ENCODE measurements around the gene L3MBTL3. TPM values are rescaled to one million over a fixed set of nuclear protein-coding genes. Genes with fewer than 3 reads are reported as not detected.

The L3MBTL3 gene
- total RNA-seq, 1 donor = 16.8 TPM

DNA sequence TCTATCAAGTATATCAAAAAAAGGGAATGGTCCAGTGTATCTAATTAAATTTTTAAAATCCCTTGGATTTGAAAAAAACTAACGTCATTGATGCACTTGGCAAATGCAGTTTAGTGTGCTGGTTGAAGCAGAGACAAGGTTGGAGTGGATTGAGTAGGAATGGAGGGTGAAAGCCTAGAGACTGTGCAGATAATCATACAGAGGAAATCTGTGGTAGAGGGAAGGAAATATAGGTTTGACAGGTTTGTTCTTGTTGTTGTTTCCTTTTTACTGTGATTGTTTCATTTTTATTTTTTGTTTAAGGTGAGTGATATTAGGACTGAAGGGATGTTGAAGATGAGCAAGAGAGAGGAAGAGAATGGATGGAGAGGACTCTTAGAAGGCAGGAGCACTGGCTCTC, 29.0 kb upstream of the L3MBTL3 start:
- H3K4me3 ChIP-seq (ENCODE audit: low read depth, low read length) = no peak overlapping the region
- TF ChIP-seq, protein P1, sequence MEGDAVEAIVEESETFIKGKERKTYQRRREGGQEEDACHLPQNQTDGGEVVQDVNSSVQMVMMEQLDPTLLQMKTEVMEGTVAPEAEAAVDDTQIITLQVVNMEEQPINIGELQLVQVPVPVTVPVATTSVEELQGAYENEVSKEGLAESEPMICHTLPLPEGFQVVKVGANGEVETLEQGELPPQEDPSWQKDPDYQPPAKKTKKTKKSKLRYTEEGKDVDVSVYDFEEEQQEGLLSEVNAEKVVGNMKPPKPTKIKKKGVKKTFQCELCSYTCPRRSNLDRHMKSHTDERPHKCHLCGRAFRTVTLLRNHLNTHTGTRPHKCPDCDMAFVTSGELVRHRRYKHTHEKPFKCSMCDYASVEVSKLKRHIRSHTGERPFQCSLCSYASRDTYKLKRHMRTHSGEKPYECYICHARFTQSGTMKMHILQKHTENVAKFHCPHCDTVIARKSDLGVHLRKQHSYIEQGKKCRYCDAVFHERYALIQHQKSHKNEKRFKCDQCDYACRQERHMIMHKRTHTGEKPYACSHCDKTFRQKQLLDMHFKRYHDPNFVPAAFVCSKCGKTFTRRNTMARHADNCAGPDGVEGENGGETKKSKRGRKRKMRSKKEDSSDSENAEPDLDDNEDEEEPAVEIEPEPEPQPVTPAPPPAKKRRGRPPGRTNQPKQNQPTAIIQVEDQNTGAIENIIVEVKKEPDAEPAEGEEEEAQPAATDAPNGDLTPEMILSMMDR (IDR thresholded peaks at IDR 0.05; ENCODE audit: insufficient read depth, low read depth, low read length) = no peak
- no peak for DNase-seq (ENCODE audit: low read depth)

DNA sequence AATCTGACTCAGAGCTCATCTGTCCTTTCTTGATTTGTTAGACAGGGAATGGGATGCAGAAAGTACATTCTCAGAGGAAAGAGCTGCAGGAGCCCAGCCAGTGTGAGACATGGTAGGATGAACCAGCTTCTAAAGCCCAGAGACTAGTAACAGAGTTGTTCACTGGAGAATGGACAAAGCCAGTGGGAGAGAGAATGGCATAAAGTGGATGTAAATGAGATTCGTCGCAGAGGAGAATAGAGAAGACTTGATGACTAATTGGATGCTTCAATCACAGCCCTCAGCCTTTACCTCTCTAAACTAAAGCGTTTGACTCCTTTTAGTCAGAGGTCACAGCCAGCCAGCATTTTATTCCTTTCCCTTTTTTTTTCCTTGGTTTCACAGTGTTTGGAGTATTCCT, 25.5 kb upstream of the L3MBTL3 start:
- TF ChIP-seq, protein P1 (IDR thresholded peaks at IDR 0.05; ENCODE audit: insufficient read depth, low read depth, low read length) = no peak
- no peak overlapping the region for H3K4me3 ChIP-seq (ENCODE audit: low read depth, low read length)
- DNase-seq (ENCODE audit: low read depth) = no peak

DNA sequence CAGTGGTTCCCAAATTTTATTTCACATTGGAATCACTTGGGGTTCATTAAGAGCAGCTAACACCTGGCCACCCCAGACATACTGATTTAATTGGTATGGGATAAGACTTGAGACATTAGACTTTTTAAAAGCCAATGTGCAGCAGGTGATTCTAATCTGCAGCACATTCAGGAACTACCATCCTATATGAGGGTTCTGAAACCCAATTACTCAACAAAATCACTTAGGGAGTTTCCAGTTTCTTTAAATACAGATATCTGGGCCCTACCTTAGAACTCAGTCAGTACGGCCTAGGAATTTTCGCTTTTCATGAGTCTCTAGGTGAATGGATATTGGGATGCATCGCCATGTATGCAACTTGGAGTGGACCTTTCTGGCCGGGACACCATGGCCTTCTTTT, 24.0 kb upstream of the L3MBTL3 start:
- TF ChIP-seq, protein P1 (IDR thresholded peaks at IDR 0.05; ENCODE audit: insufficient read depth, low read depth, low read length) = no peak
- H3K4me3 ChIP-seq (ENCODE audit: low read depth, low read length) = no peak overlapping the region
- no peak for DNase-seq (ENCODE audit: low read depth)

DNA sequence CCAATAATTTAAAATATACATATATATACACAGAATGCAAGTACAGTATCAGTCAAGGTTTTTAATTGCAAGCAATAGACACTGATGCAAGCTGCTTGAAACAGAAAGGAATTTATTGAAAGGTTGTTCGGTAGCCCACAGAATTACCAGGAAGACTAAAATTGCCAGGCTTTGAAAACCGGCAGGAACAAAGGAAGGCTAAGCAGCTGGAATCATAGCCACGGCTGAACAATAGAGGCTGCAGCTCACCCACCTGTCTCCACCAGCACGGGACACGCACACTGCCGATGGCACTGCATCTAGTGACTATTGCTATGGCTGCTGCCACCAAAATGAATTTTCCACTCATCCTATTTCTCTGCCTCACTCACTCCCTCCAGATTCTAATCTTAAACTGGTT, 22.0 kb upstream of the L3MBTL3 start:
- no peak overlapping the region for H3K4me3 ChIP-seq (ENCODE audit: low read depth, low read length)
- no peak for DNase-seq (ENCODE audit: low read depth)
- TF ChIP-seq, protein P1 (IDR thresholded peaks at IDR 0.05; ENCODE audit: insufficient read depth, low read depth, low read length) = no peak

GRCh38 chr6:130000526-130001421, 17.6 kb upstream of the L3MBTL3 start:
- no peak overlapping the region for H3K4me3 ChIP-seq (ENCODE audit: low read depth, low read length)
- TF ChIP-seq, protein P1 (IDR thresholded peaks at IDR 0.05; ENCODE audit: insufficient read depth, low read depth, low read length) = no peak
- no peak for DNase-seq (ENCODE audit: low read depth)

- TF ChIP-seq, protein P1 (IDR thresholded peaks at IDR 0.05; ENCODE audit: insufficient read depth, low read depth, low read length) = no peak
- no peak overlapping the region for H3K4me3 ChIP-seq (ENCODE audit: low read depth, low read length)
- DNase-seq (ENCODE audit: low read depth) = no peak
Measured at GRCh38 chr6:130008236-130008873, 10.0 kb upstream of the L3MBTL3 start.

All from fibroblast of villous mesenchyme (primary cell).